Measurements from ENCODE around the gene RNF40.

DNA sequence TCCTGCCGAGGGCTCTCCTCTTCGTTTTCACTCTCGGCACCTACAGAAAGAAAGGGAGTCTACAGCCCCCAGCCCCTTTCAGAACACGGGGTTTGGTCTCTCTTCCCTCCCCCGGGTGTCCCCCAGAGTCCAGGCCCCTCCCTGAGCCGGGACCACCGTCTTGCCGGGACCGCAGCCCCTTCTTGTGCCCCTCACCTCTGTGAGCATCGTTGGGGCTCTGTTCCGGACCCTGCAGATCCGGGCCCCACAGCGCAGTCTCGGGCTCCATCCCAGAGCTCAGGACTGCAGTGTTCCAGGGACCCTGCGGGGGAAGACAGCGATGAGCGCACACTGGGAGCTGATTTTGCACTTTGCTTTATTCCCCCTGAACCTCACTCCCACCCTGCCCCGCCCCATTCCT is 22.1 kb downstream of the RNF40 start:
- no peak for TF ChIP-seq CTCF (IDR thresholded peaks at IDR 0.05)
- TF ChIP-seq POLR2A (IDR thresholded peaks at IDR 0.05) = no peak

All from Peyer's patch (tissue), 4 donors.